GM12878 (cell line): ENCODE results near the gene CLDN5. TPM values are rescaled to one million over a fixed set of nuclear protein-coding genes. Genes with fewer than 3 reads are reported as not detected.

ENCODE experiments used
- ATAC-seq: fragments of 200-7000 bp; cut with Tn5 transposase; 3 replicates; pipeline ENCODE4 v1.9.1; 2020; ENCODE audit warnings: mild to moderate bottlenecking, moderate library complexity
- BruUV-seq: library from RNA; stranded (reverse); fragments of 400-500 nt; replicated peaks from 2 replicates; lab custom pipeline; 2021; lab: Mats Ljungman, UMichigan
- CTCF ChIA-PET: fragments of 300-600 bp; sonication (Branson Sonifier 250); formaldehyde crosslinking; extraction: SDS; loops from one replicate; lab custom pipeline; 2021; ENCODE audit warnings: inconsistent platforms; lab: Yijun Ruan, JAX
- POLR2A ChIA-PET: fragments of 350-600 bp; formaldehyde crosslinking; extraction: SDS; loops from one replicate; lab custom pipeline; 2021; ENCODE audit warnings: inconsistent platforms; lab: Charles Lee
- RAD21 ChIA-PET: fragments of 300-600 bp; sonication (Branson Sonifier 250); formaldehyde crosslinking; loops from one replicate; lab custom pipeline; 2023; ENCODE audit warnings: antibody characterized with exemption; ENCODE audit not compliant: unreplicated experiment; lab: Charles Lee
- SMC1A ChIA-PET: fragments of 300-600 bp; sonication (Branson Sonifier 250); formaldehyde crosslinking; loops from one replicate; lab custom pipeline; 2023; ENCODE audit not compliant: unreplicated experiment, uncharacterized antibody; lab: Charles Lee
- DNase-seq: peaks from one replicate; pipeline ENCODE4 v3.0.0-alpha.2; 2011; ENCODE audit warnings: low read depth, low spot score
- FAIRE-seq: peaks from 3 replicates; lab custom pipeline; 2011; peaks lifted over from hg19 to GRCh38; lab: Jason Lieb, UNC
- H2AFZ ChIP-seq: 2 replicates; pipeline ENCODE4 v1.6.0; 2011; ENCODE audit warnings: low read depth, low read length, control low read depth; ENCODE audit not compliant: control insufficient read depth
- H3K27ac ChIP-seq: 2 replicates; pipeline ENCODE4 v1.5.1; 2011; ENCODE audit warnings: control low read depth; ENCODE audit not compliant: control insufficient read depth, insufficient read depth
- H3K27me3 ChIP-seq, 2 experiments: replicated peaks in 1 of 2; 2 replicates each; pipeline versions ENCODE4 v1.6.0 to v1.6.1; 2011; ENCODE audit warnings: low read length in 1 of 2; ENCODE audit not compliant: control insufficient read depth in 2 of 2, insufficient read depth in 2 of 2
- H3K36me3 ChIP-seq, 2 experiments: 2 replicates each; pipeline ENCODE4 v1.5.1; 2011; ENCODE audit warnings: low read length in 1 of 2; ENCODE audit not compliant: control insufficient read depth in 2 of 2, insufficient read depth in 2 of 2
- H3K4me1 ChIP-seq: 2 replicates; pipeline ENCODE4 v1.6.1; 2011; ENCODE audit warnings: mild to moderate bottlenecking, low read length, moderate library complexity, mixed read lengths; ENCODE audit not compliant: control insufficient read depth, insufficient read depth
- H3K4me2 ChIP-seq: 2 replicates; pipeline ENCODE4 v1.6.0; 2011; ENCODE audit warnings: control low read depth; ENCODE audit not compliant: control insufficient read depth, insufficient read depth
- H3K4me3 ChIP-seq: fragments of 200-600 bp; sonication (generic); 2 replicates; pipeline ENCODE4 v1.5.1; 2016
- H3K79me2 ChIP-seq: 2 replicates; pipeline ENCODE4 v1.6.0; 2011; ENCODE audit warnings: low read length; ENCODE audit not compliant: control insufficient read depth, insufficient read depth
- H3K9ac ChIP-seq: 2 replicates; pipeline ENCODE4 v1.8.0; 2011; ENCODE audit warnings: low read length, control low read depth, mixed read lengths; ENCODE audit not compliant: control insufficient read depth, insufficient read depth
- H3K9me3 ChIP-seq: replicated peaks from 3 replicates; pipeline ENCODE4 v1.5.1; 2011; ENCODE audit warnings: mild to moderate bottlenecking, low read length; ENCODE audit not compliant: control insufficient read depth, insufficient read depth
- H4K20me1 ChIP-seq: 2 replicates; pipeline ENCODE4 v1.6.0; 2011; ENCODE audit not compliant: control insufficient read depth, insufficient read depth
- CEBPZ ChIP-seq: fragments of 150-350 bp; IDR thresholded peaks from 2 replicates; pipeline ENCODE4 v1.6.1; 2016; ENCODE audit warnings: low read depth, low read length
- CHD1 ChIP-seq: IDR thresholded peaks from 2 replicates; pipeline ENCODE4 v1.6.1; 2012; ENCODE audit warnings: low read depth, low read length, improper control_type of control experiment
- E2F8 ChIP-seq: fragments of 450-650 bp; IDR thresholded peaks from 2 replicates; pipeline ENCODE4 v1.6.1; 2018; ENCODE audit warnings: mild to moderate bottlenecking, low read depth, moderate library complexity; ENCODE audit not compliant: partially characterized antibody
- EED ChIP-seq: sonication (generic); IDR thresholded peaks from 2 replicates; pipeline ENCODE4 v1.6.1; 2016; ENCODE audit warnings: antibody characterized with exemption, low read depth
- IKZF2 ChIP-seq, 2 experiments: fragments of 450-650 bp; IDR thresholded peaks; 2 replicates each; pipeline ENCODE4 v1.6.1; 2017; ENCODE audit warnings: mild to moderate bottlenecking in 2 of 2, moderate library complexity in 2 of 2
- KDM1A ChIP-seq: fragments of 200-600 bp; sonication (generic); IDR thresholded peaks from 2 replicates; pipeline ENCODE4 v1.6.1; 2016; ENCODE audit warnings: borderline replicate concordance
- NBN ChIP-seq: fragments of 450-650 bp; IDR thresholded peaks from 2 replicates; pipeline ENCODE4 v1.6.1; 2016
- STAT3 ChIP-seq: IDR thresholded peaks from 2 replicates; pipeline ENCODE4 v1.6.1; 2011; ENCODE audit warnings: low read depth, low read length, improper control_type of control experiment
- SUZ12 ChIP-seq: fragments of 200-600 bp; sonication (generic); IDR thresholded peaks from one replicate; pipeline ENCODE4 v1.6.1; 2018; ENCODE audit warnings: antibody characterized with exemption, mild to moderate bottlenecking; ENCODE audit not compliant: unreplicated experiment
- TAF1 ChIP-seq: IDR thresholded peaks from 2 replicates; pipeline ENCODE4 v1.6.1; 2011; ENCODE audit warnings: mild to moderate bottlenecking, low read depth, low read length, borderline replicate concordance
- TBL1XR1 ChIP-seq: IDR thresholded peaks from 2 replicates; pipeline ENCODE4 v1.6.1; 2012; ENCODE audit warnings: low read depth, low read length, improper control_type of control experiment
- YY1 ChIP-seq: IDR thresholded peaks from 2 replicates; pipeline ENCODE4 v1.6.1; 2011; ENCODE audit warnings: low read depth, mild to moderate bottlenecking, low read length
- ZBED1 ChIP-seq: IDR thresholded peaks from 2 replicates; pipeline ENCODE4 v1.6.1; 2016; ENCODE audit warnings: borderline replicate concordance
- ZBTB40 ChIP-seq: fragments of 450-650 bp; IDR thresholded peaks from 2 replicates; pipeline ENCODE4 v1.6.1; 2016; ENCODE audit warnings: mild to moderate bottlenecking, moderate library complexity, borderline replicate concordance
- WGBS: methylation state at CpG from one replicate; pipeline ENCODE4 v1.1.6; 2016; ENCODE audit warnings: low lambda C conversion rate; ENCODE audit not compliant: insufficient replicate concordance, insufficient coverage; ENCODE audit errors: missing lambda C conversion rate; 5-methylcytosine and 5-hydroxymethylcytosine counted together
- in situ Hi-C: fragments of 300-500 bp; cut with MboI; formaldehyde crosslinking; loops from 9 replicates; pipeline ENCODE4 v1.14.3; 2018; ENCODE audit warnings: mixed read lengths
- intact Hi-C: fragments of 100-400 bp; cut with micrococcal nuclease; formaldehyde crosslinking; loops from one replicate; pipeline ENCODE4 v1.14.2; 2022; ENCODE audit not compliant: unreplicated experiment
- polyA plus RNA-seq, 11 experiments: library from polyadenylated mRNA; depleted of rRNA in 4 of 11; unstranded in 6 of 11; stranded (reverse) in 5 of 11; fragments of >200 nt; fragmentation: Nextera tagmentation in 4 of 11; fragmentation: Illumina TruSeq in 1 of 11; extraction: Ambion mirVana in 4 of 11; extraction: Trizol in 1 of 11; gene quantifications; 1 replicate in 1 of 11; 2 replicates in 10 of 11; pipeline versions ENCODE4 v1.2.1 to v1.2.3, GENCODE V29; 2011 to 2016; ENCODE audit warnings: inconsistent platforms in 2 of 11, missing spikeins in 2 of 11, low read depth in 1 of 11
- total RNA-seq, 4 experiments: library from RNA; depleted of rRNA in 3 of 4; stranded (reverse); fragments of >200 nt in 3 of 4; fragmentation: Illumina TruSeq in 1 of 4; extraction: Trizol in 1 of 4; gene quantifications; 2 replicates each; pipeline versions ENCODE4 v1.2.1 to v1.2.3, GENCODE V29; 2013 to 2021

The CLDN5 gene
- total and polyA plus RNA-seq, 10 of the 15 experiments (the other 5 are each of a cell fraction or from before 2014, with no cell fraction given) = 0.15 TPM; not detected in 9

- Histone ChIP-seq H3K4me3 (no peak overlapping the region), H3K9me3 (no peaks in the 10 kb centered on the region), H3K36me3 (peaks cover 11 to 12% of the 10 kb centered on the region in 2 experiments; a peak in 3 of 4 replicates), H2AFZ (no peak overlapping the region), H3K9ac (no peak overlapping the region), H3K4me1 (no peaks in the 10 kb centered on the region), H4K20me1 (no peaks in the 10 kb centered on the region), H3K27me3 (no peaks in the 10 kb centered on the region), H3K27ac (no peak overlapping the region), H3K79me2 (no peaks in the 10 kb centered on the region), H3K4me2 (no peak overlapping the region)
- ChIA-PET CTCF (no interaction called here), RAD21 (no interaction called here), POLR2A (no interaction called here), SMC1A (no interaction called here)
- in situ Hi-C loops = no loop called here
- no TSS peak for BruUV-seq
- 99% methylated on average over 4 of the region's 4 CpGs for WGBS
- DNase-seq = no peak
- intact Hi-C loops = no loop called here
- no peak for FAIRE-seq
- no peak for ATAC-seq
- no peak for TF ChIP-seq STAT3
- no peak for TF ChIP-seq CHD1
- TF ChIP-seq E2F8 = no peak
- TF ChIP-seq KDM1A = no peak
- no peak for TF ChIP-seq ZBED1
- no peak for TF ChIP-seq TAF1
- TF ChIP-seq ZBTB40 = no peak
- TF ChIP-seq YY1 = no peak
- no peak for TF ChIP-seq EED
- TF ChIP-seq CEBPZ = no peak
- no peak for TF ChIP-seq TBL1XR1
- no peak for TF ChIP-seq SUZ12
- TF ChIP-seq NBN = no peak
- TF ChIP-seq IKZF2 (IDR thresholded peaks at IDR 0.05) = no peak
Measured at GRCh38 chr22:19507534-19507861, 16.7 kb downstream of the CLDN5 start.
